Measurements from ENCODE around the gene VWA1.
A peak's percentile ranks its signal among the peaks of the same experiment; 100 is the strongest.
"Not testable (repeated sequence)": the region's sequence is repeated elsewhere in the genome, so short reads cannot be mapped to it uniquely, and the experiment has no call there.

VWA1 gene

DNA sequence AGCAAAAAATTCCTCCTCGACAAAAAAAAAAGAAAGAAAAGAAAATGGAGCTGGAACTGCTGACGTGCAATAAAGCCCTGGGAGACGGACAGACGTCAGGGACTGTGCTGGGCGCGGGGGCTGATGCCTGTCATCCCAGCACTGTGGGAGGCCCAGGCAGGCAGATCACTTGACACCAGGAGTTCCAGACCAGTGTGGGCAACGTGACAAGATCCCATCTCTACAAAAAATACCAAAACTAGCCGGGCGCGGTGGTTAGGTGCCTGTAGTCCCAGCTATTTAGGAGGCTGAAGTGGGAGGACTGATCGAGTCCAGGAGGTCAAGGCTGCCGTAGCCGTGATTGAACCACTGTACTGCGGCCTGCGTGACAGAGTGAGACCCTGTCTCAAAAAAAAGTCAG, 10.8 kb upstream of the VWA1 start:
- no peak for DNase-seq (ENCODE audit: low spot score)

DNA sequence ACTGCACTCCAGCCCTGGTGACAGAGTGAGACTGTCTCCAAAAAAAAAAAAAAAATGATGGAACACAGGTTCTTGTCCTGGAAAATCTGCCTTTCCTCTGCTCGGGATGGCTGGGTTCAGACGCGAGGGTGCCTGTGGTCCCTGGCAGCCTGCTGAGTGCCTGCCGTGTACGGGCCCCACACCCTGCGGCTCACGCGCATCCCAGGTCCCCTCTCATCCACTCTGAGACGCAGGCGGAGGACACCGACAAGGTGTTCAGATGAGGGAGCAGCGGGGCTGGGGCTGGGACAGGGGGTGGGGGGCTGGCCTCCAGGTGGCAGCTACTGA, 10.1 kb upstream of the VWA1 start:
- no peak for DNase-seq (ENCODE audit: low spot score)

DNA sequence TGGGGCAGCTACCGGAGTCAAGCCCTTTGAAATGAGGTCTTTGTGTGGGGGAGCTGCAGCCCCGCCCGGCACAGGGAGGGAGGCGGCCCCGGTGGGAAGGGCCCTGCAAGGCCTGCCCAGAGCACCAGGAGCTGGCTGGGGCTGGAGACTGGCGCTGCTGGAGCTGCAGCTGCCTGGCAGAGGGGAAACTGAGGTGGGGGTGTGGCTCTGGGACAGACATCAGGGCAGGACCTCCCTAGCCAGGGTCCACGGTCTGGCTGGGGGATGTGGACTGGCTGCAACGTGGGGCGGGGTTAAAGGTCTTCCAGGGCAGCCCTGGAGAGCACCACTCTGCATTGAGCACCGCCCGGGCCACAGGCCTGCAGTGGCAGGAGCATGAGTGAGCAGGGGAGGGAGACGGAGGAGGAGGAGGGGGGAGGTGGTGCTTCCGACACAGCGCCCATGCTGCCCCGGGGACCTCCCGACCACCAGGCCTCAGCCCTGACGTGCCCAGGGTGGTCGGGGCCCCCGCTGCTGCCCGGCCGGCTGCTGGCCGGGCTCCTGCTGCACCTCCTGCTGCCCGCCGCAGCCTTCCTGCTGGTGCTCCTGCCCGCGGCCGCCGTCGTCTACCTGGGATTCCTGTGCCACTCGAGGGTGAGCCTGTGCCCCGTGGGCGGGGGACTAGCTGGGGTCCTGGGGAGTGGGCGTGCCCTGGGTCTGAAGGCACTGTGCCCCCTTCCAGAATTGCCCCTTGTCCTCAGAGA, 9.6 kb upstream of the VWA1 start:
- DNase-seq (ENCODE audit: low spot score), result peak; percentile 37

DNA sequence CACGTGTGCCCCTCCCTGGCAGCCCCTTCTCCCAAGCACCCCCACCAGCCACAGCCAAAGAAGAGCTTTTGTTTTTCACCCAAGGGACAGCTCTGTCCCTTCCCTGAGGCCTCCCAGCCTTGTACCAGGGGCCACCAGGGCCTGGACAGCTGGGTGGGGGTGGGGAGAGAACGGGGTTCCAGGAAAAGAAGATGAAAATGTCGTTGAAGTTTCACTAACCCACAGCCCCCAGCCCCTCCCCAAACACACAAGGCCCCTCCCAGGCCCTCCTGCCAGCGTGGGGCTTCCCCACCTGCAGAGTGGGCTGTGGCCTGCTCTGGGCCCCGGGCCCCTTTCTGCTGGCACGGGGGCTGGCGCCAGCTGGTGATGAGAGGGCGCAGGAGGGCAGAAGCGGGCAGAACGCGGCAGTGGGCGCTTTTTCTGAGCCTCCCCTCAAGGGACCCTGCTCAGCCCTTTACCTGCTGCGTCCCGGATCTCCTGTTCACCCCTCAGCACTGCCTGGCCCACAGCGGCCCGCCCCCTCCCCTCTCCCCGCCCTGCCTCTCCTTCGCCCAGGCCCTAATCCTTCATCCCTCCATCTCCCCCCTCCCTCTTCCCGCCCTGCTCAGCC, 8.9 kb upstream of the VWA1 start:
- peak; percentile 67 for DNase-seq (ENCODE audit: low spot score)

DNA sequence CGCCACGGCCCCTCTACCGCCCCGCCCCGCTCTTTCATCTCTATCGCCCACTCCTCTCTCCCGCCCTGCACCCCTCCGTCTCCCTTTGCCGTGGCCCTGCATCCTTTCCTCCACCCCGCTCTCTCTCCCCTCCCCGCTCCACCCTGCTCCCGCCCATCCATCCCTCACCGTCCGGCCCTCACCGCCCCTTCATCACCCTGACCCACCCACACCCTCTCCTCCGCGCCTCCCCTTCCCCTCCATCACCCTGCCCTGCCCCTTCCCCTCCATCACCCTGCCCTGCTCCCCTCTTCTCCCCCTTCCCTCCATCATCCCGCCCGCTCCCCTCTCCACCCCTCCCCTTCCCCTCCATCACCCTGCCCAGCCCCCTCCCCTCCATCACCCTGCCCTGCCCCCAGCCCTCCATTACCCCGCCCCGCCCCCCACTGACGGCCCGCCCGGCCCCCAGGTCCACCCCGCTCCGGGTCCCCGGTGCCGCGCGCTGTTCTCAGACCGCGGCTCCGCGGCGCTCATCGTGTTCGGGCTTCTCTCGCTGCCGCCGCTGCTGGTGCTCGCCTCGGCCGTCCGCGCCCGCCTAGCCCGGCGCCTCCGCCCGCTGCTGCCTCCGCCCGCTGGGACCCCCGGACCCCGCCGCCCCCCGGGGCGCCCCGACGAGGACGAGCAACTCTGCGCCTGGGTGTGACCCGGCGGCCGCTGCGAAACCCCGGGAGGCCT, 8.2 kb upstream of the VWA1 start:
- peak; percentile 70 for DNase-seq (ENCODE audit: low spot score)

DNA sequence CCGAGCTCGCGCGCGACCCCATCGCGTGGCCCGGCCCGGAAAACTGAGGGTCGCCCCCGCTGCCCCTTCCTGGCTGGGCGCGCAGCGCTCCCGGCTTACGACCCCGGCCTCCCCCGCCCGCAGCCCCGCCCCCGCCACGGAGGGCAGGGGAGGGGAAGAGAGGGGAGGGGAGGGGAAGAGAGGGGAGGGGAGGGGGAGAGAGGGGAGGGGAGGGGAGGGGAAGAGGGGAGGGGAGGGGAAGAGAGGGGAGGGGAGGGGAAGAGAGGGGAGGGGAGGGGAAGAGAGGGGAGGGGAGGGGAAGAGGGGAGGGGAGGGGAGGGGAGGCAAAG, 7.7 kb upstream of the VWA1 start:
- DNase-seq (ENCODE audit: low spot score), result no peak

DNA sequence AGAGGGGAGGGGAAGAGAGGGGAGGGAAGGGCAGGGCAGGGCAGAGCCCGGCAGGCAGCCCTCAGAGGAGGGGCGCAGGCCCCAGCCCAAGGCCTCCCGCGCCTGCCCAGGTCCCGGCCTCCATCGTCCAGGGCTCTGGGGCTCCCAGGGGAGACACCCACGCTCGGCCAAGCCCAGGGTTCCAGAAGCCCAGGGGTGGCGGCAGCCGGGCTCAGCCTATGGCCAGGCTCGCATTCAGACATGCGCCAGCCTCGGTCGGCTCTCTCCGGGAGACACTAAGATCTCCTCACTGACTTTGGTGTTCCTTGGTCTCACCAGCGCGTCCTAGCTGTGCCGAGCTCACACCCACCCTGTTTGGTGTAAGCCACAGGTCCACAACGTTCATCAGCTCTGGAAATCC, 7.3 kb upstream of the VWA1 start:
- DNase-seq (ENCODE audit: low spot score), result peak; percentile 36

DNA sequence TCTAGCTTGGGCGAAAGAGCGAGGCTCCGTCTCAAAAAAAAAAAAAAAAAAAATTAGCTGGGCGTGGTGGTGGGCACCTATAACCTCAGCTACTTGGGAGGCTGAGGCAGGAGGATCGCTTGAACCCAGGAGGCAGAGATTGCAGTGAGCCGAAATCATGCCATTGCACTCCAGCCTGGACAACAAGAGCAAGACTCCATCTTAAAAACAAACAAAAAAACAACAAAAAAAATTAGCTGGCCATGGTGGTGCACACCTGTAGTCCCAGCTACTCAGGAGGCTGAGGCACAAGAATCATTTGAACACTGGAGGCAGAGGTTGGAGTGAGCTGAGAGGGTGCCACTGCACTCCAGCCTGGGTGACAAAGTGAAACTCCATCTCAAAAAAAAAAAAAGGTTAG, 6.5 kb upstream of the VWA1 start:
- DNase-seq (ENCODE audit: low spot score), result not testable (repeated sequence)

DNA sequence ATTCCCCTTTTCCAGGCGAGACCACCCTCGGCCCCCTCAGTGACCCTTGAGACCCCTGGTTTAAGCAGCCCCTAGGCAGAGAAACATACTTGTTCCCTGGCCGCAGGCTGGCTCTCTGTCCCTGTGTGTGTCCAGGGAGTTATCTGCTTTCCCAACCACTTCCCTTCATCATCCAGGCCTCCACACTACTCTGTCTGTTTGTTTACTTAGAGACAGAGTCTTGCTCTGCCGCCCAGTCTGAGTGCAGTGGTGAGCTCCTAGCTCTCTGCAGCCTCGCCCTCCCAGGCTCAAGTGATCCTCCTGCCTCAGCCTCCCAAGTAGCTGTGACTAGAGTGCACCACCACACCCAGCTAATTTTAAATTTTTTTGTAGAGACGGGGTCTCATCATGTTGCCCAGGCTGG, 5.8 kb upstream of the VWA1 start:
- no peak for DNase-seq (ENCODE audit: low spot score)

DNA sequence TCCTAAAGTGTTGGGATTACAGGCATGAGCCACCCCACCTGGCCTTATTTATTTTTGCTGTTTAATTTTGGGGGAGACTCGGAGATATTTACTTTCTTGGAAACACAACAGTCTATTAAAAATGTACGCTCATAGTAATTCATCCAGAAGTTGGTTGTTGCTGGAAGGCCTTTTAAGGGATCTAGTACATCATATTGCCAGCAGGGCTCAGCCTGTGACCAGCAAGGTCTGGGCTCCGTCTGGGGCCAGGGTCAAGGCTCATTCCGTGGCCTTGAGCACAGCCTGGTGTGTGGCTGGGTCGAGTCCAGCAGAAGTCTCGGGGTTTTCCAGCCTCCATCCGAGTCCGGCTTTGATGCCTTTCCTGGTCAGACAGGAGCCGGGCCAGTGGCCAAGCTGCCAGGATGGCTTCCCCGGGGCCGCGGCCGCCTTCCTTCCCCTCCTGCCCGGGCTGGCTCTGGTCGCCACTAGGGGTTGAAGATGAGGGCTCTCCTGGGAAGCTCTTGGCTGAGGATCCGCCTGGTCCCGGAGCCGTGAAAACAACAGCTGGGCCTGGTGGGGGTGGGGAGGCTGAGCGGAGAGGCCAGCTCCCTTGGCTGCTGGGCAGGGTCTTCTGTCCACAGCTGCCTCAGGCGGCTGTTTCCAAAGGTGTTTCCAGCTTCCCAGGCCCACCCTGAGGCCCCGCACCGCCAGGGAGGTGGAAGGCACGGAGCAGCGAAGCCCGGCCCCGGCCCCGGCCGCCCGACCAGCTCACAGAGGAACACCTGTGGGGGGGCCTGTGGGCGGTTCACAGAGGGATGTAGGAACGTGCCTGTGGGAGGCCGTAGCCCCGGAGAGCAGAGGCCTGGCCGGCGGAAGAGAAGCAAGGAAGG, 5.1 kb upstream of the VWA1 start:
- peak; percentile 79 for DNase-seq (ENCODE audit: low spot score)

DNA sequence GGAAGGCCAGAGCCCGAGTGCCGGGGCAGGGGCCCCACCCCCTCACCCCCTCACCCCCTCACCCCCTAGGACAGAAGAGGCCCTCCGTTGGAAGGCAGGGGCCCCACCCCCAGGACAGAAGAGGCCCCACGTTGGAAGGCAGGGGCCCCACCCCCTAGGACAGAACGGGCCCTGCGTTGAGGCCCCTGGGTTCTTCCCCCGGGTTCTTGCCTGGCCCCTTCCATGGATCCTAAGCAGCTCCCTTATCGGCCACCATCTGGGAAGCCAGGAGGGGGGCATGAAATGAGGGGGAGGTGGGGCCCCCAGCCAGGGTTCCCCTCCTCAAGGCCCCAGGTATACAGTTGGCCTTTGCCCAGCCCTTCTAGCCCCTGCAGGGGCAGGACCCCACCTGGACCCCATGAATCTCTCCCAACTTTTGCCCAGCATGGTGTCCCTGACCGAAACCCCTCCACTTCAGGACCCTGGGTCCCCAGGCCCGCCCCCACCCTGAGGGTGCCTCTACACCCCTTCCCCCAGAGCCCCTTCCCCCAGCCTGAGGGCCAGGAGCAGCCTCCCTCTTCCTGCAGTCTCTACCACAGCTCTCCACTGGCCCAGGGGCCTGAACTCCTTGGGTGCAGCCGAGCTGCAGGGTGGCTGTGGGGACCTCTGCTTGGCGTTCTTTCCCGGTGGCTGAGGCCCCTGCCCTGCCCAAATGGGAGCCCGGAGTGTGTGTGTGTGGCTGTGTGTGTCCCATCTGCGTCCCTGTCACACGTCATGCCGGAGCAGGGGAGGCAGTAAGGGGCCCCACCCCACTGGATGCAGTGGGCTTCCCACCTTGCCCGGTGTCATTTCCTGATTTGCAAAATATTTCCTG, 4.3 kb upstream of the VWA1 start:
- DNase-seq (ENCODE audit: low spot score), result no peak

DNA sequence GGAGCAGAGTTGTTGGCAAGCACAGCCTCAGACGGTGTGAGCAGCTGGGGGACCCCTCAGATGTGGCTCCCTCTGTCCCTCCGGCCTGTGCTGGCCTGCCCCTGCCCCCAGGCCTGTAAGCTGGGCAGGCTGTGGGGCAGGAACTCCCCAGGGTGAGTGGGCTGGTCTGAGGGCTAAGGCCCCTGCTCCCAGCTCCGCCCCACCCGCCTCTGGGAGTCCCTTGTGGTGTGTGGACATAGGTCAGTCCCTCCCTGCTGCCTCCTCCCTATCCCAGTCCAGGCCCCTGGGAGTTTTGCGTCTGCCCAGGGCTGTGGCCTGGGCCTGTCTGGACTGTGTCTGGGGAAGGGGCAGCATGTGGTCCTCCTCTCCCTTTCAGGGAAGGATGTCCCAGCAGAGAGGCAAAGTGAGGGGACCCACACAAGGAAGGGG, 3.6 kb upstream of the VWA1 start:
- DNase-seq (ENCODE audit: low spot score), result no peak

DNA sequence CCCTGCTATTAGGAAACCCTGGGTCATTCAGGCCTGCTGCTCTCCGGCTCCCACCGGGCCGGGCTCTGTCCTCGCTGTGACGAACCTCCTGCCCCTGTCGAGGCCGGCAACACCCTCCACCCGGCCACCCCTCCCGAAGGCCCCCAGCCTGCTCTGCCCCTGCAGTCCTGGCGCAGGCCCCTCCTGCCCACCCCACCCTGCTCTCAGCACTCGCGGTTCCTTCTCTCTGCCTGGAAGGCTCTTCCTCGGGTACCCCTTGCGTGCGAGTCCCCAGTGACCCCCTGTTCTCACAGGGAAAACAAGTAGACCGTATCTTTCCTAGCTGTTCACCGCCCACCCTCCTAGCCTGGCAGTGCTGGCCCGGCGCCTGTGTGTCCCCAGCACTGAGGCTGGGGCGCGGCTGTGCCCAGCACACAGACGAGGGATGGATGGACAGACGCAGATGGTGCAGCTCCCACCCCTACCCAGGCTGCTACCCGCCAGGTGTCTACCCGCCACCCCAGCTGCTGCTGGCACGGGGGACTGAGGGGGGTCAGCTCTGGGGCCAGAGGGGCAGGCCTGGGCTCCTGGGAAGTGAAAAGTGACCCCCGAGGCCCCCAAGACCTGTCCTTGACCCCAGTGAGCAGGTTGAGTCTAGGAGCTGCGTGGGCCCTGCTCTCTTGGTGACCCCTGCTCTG, 3.1 kb upstream of the VWA1 start:
- DNase-seq (ENCODE audit: low spot score), result no peak

DNA sequence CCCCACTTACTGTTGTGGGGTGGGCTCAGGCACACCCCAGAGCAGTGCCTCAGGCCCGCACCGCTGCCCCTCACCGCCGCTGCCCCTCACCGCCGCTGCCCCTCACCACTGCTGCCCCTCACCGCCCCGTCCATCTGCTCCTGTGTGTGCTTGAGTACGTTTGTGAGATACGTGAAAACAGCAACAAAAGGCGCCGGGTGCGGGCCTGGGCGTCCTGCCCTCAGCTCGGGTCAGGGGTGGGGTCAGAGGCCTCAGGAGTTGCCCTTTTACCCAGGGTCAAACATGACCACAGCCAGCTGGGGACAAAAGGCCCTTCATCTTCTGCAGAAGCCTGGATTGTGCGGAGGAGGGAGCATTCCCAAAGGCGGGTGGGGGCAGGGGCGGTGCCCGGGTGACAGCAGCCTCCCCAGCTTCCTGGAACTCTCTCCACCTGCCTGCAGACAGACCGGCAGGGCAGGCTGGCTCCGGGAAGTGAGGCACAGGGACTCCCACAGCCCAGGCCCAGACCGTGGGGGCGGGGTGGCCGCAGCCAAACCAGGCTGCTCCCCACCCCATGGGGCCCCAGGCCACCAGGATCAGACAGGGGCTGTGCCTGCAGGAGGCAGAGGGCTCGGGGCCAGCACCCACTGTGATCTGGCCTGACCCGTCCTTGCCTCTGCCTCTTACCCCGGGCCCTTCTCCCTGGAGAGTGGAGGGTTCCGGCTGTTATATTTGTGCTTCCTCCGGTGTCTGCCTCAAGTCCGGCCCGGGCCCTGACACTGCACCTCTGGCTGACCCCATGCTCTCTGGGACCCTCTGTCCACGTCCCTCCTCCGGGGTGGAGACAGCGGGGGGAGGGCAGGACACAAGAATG, 2.3 kb upstream of the VWA1 start:
- DNase-seq (ENCODE audit: low spot score), result peak; percentile 51

DNA sequence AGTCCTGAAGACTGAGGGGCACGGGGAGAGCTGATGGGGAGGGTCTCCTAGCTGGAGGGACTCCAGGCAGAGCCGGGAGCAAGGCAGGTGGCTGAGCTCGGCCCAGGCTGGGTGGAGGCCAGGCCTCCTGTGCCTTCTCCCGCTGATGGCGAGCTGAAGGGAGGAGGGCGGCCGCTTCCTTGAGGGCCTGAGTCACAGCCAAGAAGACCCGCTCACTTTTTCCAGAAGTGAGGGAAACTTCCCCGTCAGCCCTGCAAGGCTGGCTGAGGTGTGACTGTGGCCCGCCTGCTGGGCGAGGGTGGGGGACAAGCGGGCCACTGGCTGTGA, 1.7 kb upstream of the VWA1 start:
- DNase-seq (ENCODE audit: low spot score), result no peak

DNA sequence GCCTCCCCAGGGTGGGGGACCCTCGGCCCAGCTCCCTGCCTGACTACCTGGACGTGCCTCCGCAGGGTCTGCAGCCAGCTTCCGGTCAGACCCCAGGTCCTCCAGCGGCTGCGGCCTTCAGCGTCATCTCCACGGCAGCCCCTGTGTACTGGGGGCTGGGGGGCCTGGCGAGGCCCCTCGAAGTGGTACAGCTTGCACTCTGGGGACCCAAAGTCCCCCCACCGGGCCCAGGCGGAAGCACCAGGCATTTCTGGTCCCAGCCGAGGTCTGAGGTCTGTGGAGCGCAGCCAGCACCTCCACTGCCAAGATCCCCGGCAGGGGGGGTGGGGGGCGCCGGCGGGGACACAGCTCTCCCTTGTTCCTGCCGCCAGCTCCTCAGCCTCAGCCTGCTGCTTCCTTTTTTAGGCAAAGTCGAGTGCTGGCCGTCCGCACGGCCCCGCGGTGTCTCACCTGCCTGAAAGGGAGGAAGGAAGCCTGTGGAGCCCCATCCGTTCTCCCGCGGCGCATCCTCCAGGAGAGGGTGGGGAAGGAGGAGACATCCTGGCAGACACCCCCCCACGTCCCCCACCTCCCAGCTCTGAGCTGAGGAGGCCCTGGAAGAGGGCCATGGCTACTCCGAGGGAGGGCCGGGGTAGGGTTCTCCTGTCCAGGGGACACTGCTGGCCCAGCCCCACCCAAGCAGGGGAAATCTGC, 1.2 kb upstream of the VWA1 start:
- DNase-seq (ENCODE audit: low spot score), result peak; percentile 33

DNA sequence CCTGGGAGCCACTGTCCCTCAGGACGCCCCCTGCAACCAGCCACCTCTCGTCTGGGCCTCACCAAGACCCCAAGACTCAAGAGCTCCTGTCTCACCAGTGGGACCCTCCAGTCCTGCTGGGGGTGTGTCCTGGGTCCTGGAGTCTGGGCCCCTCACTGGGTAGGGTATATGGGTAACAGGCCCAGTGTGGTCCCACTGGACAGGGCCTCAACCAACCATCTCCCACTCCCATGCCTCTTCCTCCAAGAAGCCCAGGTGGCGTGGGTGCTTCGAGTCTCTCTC, 725 bp upstream of the VWA1 start:
- DNase-seq (ENCODE audit: low spot score), result no peak

DNA sequence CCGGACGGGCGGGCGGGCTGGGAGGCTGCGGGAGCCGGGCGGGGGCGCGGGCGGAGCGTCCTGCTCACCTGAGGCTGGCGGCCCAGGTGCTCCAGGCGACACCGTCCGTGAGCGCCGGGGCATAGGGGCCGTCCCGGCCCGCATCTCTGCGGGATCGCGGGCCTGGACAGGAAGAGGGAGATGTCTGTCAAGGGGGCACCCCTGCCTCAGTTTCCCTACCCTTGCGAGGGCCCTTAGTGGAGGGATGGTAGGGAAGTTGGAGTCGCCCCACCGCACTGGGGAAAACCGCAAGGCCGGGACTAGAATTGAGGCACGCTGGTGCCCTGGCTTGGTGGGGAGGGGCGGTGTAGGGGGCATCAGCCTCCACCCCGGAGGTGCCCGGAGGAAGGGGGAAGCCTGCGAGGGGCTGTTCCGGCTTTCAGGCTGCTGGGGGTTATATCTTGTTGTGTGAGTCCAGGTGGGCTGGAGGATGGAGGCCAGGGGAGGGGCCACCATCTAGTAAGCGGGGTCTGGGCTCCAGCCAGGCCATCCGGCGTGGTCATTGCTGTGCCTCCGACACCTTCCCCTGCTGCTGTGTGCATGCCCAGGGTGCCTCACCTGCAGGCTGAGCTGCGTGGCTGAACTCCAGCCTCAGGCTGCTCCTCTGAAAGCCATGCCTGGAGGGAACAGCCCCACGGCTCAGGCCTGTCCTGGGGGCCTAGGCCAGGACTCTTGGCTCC, 580 bp downstream of the VWA1 start:
- no peak for DNase-seq (ENCODE audit: low spot score)

DNA sequence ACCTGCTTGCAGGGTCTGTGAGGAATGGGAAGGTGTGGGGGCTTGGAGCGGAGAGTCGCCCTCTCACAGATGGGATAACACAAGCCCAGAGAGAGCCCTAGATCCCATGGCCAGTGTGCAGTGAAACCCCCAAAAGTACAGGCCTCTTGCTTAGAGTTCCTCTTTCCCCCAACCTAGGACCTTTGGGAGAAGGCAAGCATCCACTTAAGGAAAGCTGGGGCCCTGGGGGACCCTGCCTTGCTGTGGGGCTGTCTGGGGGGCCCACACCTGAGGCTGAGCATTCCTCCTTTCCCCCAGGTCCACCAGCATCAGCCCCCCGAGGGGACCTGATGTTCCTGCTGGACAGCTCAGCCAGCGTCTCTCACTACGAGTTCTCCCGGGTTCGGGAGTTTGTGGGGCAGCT, 1.1 kb downstream of the VWA1 start:
- DNase-seq (ENCODE audit: low spot score), result no peak

Data from D341Med (cell line).